Middle frontal gyrus (tissue), 1 donor: ENCODE measurements around the gene ZNF33A.
A peak's percentile ranks its signal among the peaks of the same experiment; 100 is the strongest.
"Not testable (repeated sequence)": the region's sequence is repeated elsewhere in the genome, so short reads cannot be mapped to it uniquely, and the experiment has no call there.

Experiments used
- DNase-seq: peaks from one replicate; pipeline ENCODE4 v3.0.0-alpha.2; 2015; ENCODE audit warnings: low spot score; ENCODE audit errors: extremely low spot score

The ZNF33A gene

DNA sequence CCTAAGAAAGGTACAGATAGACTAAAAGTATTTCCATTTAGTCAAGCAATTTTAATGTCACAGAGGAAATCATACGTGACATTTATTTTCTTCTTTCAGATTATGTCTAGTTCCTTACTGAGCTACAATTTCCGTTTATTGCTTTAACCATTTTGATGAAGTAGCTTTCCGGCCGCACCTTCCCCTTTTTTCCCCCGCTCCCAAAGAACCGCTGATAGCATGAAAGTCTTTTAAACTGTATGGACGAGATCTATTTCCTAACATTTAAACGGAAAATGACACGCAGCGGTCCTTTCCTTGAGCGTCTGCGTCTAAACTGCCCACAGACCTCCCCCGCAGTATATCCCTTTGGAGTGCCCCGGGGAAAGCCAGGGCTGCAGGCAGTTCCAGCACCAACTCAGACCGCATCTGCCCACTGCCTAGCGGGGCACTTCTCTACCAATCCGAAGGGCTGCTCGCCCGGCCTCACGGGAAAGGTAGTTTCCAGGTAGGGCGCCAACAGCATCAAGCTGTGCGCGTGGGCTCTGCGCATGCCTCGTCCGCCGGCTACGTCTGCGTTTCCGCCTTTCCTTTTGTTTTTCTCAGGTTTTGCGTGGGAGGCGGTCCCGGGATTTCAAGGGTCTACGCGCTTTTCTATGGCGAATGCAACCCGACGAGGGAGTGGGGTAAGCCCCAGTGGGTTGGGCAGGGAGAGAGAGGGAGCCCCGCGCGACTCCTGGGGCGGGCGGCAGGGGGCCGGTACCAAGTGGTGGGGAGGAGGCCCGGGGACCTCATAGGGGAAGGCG is at the start of gene ZNF33A:
TSS of gene ZNF33A (plus strand) at position 557 of the 785 bp plus-strand sequence. CDS start 1,667 bp downstream, outside the sequence.
- DNase-seq = peak; percentile 86

DNA sequence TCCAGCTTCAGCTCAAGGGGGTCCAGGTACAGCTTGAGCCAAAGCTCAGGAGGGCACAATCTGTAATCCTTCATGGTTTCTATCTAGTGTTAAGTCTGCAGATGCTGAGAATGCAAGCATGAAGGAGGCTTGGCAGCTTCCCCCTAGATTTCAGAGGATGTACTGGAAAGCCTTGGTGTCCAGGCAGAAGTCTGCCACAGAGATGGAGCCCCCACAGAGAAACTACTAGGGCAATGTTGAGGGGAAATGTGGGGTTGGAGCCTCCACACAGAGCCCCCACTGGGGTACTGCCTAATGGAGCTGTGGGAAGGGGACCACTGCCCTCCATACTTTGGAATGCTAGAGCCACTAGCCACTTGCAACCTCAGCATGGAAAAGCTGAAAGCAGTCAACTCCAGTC is 45.5 kb upstream of the ZNF33A start:
- DNase-seq = no peak

GRCh38 chr10:37972396-37972795 is 38.1 kb upstream of the ZNF33A start:
- no peak for DNase-seq

DNA sequence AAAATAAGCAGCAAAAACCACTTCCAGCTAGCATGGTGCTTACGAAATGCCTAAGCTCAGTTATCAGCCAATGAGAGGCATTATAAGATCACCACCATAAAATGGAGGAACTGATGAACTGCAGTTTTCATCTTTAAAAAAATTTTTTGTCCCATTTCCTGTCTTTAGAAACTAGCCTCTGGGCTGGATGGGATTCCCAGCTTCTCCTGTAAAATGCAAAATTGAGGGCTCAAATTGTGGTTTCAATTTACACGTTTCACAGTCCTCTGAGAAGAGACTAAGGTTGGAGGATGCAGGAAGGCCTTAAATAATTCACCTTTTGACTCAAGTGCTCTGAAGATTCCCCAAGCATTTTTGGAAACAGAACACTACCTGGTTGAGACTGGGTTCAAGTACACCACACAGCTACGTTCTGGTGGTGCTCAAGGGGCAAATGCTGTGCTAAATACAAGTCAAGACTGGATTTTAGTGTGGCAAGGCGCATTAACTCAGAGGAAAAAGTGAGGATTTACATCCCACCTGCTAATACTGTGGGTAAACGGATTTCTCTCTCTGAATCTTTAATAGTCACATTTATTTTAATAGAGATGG is 35.0 kb upstream of the ZNF33A start:
- no peak for DNase-seq

GRCh38 chr10:37976091-37976879 is 34.2 kb upstream of the ZNF33A start, which contains the start of gene ZNF25:
TSS of gene ZNF25 (minus strand) at chr10:37976647. CDS start at chr10:37971722, 4,925 bp downstream.
- DNase-seq = peak; percentile 98

GRCh38 chr10:37976880-37977203 is 33.6 kb upstream of the ZNF33A start:
- no peak for DNase-seq

DNA sequence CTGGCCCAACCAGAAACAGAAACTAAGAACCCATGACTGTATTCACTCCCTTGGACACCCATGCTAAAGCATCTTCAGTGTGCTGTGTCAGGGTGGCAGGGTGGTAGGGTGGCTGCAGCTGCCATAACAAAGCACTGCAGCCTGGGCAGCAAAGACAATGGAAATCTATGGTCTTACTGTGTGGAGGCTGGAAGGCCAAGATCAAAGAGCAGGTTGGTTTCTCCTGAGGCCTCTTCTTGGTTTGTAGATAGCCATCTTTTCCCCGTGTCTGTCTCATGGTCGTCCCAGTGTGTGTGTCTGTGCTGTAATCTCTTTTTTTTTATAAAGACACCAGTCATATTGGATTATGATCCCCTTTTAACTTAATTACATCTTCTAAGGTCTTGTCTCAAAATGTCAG is 18.8 kb upstream of the ZNF33A start:
- no peak for DNase-seq

- no peak for DNase-seq
Observed at GRCh38 chr10:37992083-37992482, 18.4 kb upstream of the ZNF33A start.

DNA sequence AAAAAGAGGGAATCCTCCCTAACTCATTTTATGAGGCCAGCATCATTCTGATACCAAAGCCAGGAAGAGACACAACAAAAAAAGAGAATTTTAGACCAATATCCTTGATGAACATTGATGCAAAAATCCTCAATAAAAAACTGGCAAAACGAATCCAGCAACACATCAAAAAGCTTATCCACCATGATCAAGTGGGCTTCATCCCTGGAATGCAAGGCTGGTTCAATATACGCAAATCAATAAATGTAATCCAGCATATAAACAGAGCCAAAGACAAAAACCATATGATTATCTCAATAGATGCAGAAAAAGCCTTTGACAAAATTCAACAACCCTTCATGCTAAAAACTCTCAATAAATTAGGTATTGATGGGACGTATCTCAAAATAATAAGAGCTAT is 11.6 kb upstream of the ZNF33A start:
- not testable (repeated sequence) for DNase-seq

GRCh38 chr10:38000474-38000873 is 10.0 kb upstream of the ZNF33A start:
- DNase-seq = not testable (repeated sequence)

GRCh38 chr10:38003026-38003425 is 7.4 kb upstream of the ZNF33A start:
- DNase-seq = no peak

DNA sequence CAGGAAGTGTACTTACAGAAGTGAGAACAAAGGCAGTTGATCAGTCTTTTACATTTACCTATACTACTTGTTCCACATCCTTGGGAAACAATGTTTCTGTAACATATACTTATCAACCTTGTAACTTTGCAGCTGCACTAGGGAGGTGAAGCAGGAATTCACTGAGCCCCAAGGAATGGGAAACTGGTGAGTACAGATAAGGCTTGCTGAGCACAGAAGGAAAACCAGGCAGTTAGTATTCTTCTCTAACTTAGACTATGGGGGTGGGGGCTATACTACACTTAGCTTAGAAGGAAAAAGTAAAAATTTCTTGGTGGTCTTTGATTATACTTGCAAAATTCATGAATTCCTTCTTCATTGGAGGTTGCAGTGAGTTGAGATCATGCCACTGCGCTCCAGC is 6.9 kb upstream of the ZNF33A start:
- DNase-seq = no peak

DNA sequence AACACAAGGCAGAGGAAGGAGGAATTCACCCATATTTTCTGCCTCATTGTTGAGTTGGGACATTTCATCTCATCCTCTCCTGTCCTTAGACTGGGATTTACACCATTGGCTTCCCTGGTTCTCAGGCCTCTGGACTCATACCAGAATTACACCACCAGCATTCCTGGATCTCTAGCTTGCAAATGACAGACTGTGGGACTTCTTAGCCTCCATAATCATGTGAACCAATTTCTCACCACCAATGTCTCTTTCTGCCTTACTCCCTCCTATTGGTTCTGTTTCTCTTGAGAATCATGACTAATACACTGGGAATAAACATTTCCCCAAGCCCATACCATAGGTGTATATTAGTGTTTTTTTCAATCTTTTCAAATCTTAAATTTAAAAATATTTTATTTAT is 2.9 kb upstream of the ZNF33A start:
- DNase-seq = no peak

GRCh38 chr10:38007991-38008390 is 2.5 kb upstream of the ZNF33A start:
- DNase-seq = no peak

DNA sequence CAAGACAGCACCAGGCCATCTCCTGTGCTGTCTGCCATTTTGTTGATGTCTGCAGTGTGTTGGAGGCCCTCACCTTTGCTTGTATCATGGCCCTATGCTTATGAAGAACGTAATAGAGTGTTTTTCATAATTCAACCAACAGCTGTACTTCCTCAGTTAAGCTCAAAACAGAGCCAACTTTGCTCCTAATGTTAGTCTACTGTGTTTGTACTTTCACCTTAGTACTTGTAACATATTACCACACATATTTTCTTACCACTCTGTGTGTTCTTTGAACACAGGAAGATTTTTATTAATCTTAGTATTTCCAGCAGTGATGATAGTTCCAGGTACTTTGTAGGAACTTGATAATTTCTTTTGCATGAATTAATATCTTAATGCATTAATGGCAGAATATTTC is 5.9 kb downstream of the ZNF33A start:
- no peak for DNase-seq

- DNase-seq = not testable (repeated sequence)
Observed at GRCh38 chr10:38019124-38019523, 8.6 kb downstream of the ZNF33A start.

DNA sequence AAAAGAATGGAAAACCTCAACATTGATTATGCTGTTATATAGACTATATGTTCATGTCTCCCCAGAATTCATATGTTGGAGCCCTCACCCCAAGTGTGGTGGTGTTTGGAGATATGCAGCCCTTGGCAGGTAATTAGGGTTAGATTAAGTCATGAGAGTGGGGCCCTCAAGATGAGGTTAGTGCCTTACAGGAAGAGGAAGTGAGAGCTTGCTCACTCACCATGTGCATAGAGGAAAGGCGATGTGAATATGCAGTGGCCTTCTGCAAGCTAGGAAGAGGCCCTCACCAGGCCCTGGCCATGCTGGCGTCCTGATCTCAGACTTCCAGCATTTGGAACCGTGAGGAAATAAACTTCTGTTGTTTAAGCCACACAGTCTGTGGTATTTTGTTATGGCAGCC is 14.8 kb downstream of the ZNF33A start:
- DNase-seq = no peak

- DNase-seq = no peak
Observed at GRCh38 chr10:38027986-38028385, 17.5 kb downstream of the ZNF33A start.

GRCh38 chr10:38032886-38033285 is 22.4 kb downstream of the ZNF33A start:
- DNase-seq = no peak

- DNase-seq = no peak
Observed at GRCh38 chr10:38038107-38038931, 27.8 kb downstream of the ZNF33A start.

DNA sequence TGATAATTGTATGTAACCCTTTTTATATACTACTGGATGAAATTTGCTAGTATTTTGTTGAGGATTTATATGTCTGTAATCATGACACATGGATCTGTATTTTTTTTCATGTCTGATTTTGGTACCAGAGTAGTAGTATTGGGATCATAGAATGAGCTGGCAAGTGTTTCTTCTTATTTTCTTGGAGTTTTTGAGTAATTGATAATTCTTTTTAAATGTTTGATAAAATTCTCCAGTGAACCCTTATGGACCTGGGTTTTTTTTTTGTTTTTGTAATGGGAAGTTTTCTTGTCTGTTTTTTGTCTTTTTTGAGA is 28.4 kb downstream of the ZNF33A start:
- no peak for DNase-seq

DNA sequence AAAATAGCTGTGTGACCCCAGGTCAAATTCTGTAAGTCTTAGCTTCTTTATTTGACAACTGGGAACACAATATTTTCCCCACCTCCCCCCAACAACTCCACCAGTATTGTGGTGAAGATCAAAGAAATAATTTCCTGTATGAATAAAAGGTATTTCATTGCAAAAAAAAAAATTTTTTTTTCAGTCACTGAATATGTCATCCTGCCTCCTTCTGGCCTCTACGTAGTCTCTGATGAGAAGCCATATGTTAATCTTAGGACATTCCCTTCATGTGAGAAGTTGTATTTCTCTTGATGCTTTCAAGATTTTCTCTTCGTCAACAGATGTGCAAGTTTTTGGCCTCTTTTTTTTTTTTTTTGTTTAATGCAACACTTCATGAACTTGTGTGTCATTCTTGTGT is 33.0 kb downstream of the ZNF33A start:
- no peak for DNase-seq
